AG04450 (cell line): ENCODE measurements around the gene AGT. TPM values are rescaled to one million over a fixed set of nuclear protein-coding genes. Genes with fewer than 3 reads are reported as not detected.

Source experiments
- CTCF ChIA-PET: fragments of 300-600, 350-600 bp; formaldehyde crosslinking; extraction: SDS; loops from one replicate; lab custom pipeline; 2022; ENCODE audit warnings: antibody characterized with exemption, inconsistent platforms; lab: Charles Lee
- POLR2A ChIA-PET: fragments of 350-600 bp; formaldehyde crosslinking; extraction: SDS; loops from one replicate; lab custom pipeline; 2021; ENCODE audit warnings: antibody characterized with exemption, inconsistent platforms; lab: Yijun Ruan, JAX
- DNase-seq: peaks from one replicate; pipeline ENCODE4 v3.0.0-alpha.2; 2011; ENCODE audit warnings: low read depth, low spot score
- H3K27ac ChIP-seq: one replicate; pipeline ENCODE4 v1.5.1; 2012; ENCODE audit warnings: low read depth, low read length, control low read depth
- H3K27me3 ChIP-seq: one replicate; pipeline ENCODE4 v1.6.0; 2012; ENCODE audit warnings: low read length; ENCODE audit not compliant: control insufficient read depth, insufficient read depth
- H3K4me3 ChIP-seq: 2 replicates; pipeline ENCODE4 v1.5.1; 2011; ENCODE audit warnings: mild to moderate bottlenecking, low read depth, low read length, control low read depth
- H3K9me3 ChIP-seq: 2 replicates; pipeline ENCODE4 v1.5.1; 2012; ENCODE audit warnings: low read length; ENCODE audit not compliant: control insufficient read depth, insufficient read depth
- polyA plus RNA-seq: library from polyadenylated mRNA; depleted of rRNA; stranded (reverse); fragments of >200 nt; gene quantifications from 2 replicates; pipeline ENCODE4 v1.2.3, GENCODE V29; 2011
- TF ChIP-seq, protein P1 (sequence below): IDR thresholded peaks from 2 replicates; pipeline ENCODE4 v1.5.1; 2011; ENCODE audit warnings: low read depth, low read length, control low read depth, inconsistent platforms

The AGT gene
- polyA plus RNA-seq, 1 experiment = 6.2 TPM

DNA sequence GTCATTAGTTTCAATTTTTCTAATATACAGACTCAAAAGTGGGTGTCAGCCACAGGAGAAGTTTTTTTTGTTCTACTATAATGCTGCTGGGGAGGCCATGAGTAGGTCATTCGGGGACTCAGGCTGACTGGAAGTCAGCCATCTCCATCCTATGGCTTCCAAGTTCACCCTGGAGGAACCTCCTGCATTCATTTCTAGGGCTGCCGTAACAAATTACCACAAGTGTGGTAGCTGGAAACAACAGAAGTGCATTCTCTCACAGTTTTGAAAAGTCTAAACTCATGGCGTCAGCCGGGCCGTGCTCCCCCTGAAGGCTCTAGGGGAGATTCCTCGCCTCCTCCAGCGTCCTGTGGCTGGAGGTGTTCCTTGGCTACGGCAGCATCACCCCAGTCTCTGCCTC is 17.7 kb downstream of the AGT start:
- TF ChIP-seq, protein P1, sequence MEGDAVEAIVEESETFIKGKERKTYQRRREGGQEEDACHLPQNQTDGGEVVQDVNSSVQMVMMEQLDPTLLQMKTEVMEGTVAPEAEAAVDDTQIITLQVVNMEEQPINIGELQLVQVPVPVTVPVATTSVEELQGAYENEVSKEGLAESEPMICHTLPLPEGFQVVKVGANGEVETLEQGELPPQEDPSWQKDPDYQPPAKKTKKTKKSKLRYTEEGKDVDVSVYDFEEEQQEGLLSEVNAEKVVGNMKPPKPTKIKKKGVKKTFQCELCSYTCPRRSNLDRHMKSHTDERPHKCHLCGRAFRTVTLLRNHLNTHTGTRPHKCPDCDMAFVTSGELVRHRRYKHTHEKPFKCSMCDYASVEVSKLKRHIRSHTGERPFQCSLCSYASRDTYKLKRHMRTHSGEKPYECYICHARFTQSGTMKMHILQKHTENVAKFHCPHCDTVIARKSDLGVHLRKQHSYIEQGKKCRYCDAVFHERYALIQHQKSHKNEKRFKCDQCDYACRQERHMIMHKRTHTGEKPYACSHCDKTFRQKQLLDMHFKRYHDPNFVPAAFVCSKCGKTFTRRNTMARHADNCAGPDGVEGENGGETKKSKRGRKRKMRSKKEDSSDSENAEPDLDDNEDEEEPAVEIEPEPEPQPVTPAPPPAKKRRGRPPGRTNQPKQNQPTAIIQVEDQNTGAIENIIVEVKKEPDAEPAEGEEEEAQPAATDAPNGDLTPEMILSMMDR = no peak
- Histone ChIP-seq H3K9me3 (no peaks in the 10 kb centered on the region), H3K4me3 (no peak overlapping the region), H3K27ac (no peak overlapping the region), H3K27me3 (no peaks in the 10 kb centered on the region)
- ChIA-PET POLR2A (no interaction called here), CTCF (interaction anchor here (1.3 kb wide), 1 partner anchor 55 kb away, joined by 3 read pairs; no protein-coding TSS in a partner anchor)
- DNase-seq = no peak

- Histone ChIP-seq H3K27me3 (no peaks in the 10 kb centered on the region), H3K4me3 (no peak overlapping the region), H3K27ac (no peak overlapping the region), H3K9me3 (no peaks in the 10 kb centered on the region)
- ChIA-PET POLR2A (no interaction called here), CTCF (interaction anchor here (0.8 kb wide), 1 partner anchor 78 kb away, joined by 3 read pairs; no protein-coding TSS in a partner anchor)
- TF ChIP-seq, protein P1 = no peak
- no peak for DNase-seq
Observed at GRCh38 chr1:230694991-230695390, 18.9 kb downstream of the AGT start.

DNA sequence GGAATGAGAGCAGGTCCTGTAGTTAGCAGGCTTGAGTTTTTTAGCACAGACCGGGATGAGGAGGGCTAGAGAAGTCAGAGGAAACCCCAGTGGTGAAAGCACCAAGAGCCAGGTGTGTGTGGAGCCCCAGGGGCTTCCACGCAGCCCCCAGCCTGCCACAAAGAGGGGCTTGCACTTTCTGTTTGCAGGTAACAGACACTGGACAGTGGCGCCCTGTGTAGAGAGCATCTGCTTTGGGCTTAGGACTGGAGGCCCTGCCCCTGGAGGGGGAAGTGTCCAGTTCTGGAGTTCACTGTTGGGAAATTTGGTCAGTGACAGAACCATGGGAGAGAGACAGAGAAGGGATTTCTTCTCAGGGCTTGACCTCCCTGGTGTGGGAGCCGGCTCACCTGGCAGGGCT is 19.5 kb downstream of the AGT start:
- TF ChIP-seq, protein P1 = no peak
- Histone ChIP-seq H3K4me3 (no peak overlapping the region), H3K27me3 (no peaks in the 10 kb centered on the region), H3K27ac (no peak overlapping the region), H3K9me3 (no peaks in the 10 kb centered on the region)
- ChIA-PET CTCF (interaction anchor here (0.8 kb wide), 1 partner anchor 78 kb away, joined by 3 read pairs; no protein-coding TSS in a partner anchor), POLR2A (no interaction called here)
- DNase-seq = no peak

GRCh38 chr1:230693777-230694176 is 20.1 kb downstream of the AGT start:
- no peak overlapping the region for H3K27ac ChIP-seq
- TF ChIP-seq, protein P1 = no peak
- POLR2A ChIA-PET = no interaction called here
- CTCF ChIA-PET = no interaction called here
- H3K27me3 ChIP-seq = no peaks in the 10 kb centered on the region
- no peaks in the 10 kb centered on the region for H3K9me3 ChIP-seq
- DNase-seq = no peak
- no peak overlapping the region for H3K4me3 ChIP-seq

DNA sequence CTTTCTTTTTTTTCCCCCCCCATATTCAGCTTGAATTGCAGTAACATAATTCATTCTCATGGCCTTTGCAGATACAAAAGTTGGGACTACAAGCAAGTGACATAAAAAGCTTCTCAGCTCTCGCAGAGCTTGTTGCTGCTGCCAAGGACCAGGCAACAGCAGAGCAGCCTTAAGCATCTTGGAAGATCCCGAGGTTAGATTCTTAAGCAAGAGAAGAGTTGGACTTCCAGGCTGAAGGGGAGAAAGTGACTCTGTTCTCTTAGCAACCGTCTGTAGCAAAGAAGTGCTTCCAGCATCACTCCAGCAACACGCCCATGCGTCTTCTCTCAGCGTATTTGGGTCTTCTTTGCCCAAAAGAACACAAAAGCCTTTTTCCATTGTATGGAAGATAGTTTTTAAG is 20.7 kb downstream of the AGT start:
- no peak overlapping the region for H3K27ac ChIP-seq
- no peaks in the 10 kb centered on the region for H3K9me3 ChIP-seq
- TF ChIP-seq, protein P1 = no peak
- POLR2A ChIA-PET = no interaction called here
- H3K27me3 ChIP-seq = no peaks in the 10 kb centered on the region
- H3K4me3 ChIP-seq = no peak overlapping the region
- CTCF ChIA-PET = no interaction called here
- no peak for DNase-seq
